ENCODE data around the gene RNF111. TPM values are rescaled to one million over a fixed set of nuclear protein-coding genes. Genes with fewer than 3 reads are reported as not detected.

Gene RNF111
- total and polyA plus RNA-seq, 2 of the 13 experiments (the other 11 are each of a cell fraction or from before 2014, with no cell fraction given): 12.1 to 23.1 TPM

DNA sequence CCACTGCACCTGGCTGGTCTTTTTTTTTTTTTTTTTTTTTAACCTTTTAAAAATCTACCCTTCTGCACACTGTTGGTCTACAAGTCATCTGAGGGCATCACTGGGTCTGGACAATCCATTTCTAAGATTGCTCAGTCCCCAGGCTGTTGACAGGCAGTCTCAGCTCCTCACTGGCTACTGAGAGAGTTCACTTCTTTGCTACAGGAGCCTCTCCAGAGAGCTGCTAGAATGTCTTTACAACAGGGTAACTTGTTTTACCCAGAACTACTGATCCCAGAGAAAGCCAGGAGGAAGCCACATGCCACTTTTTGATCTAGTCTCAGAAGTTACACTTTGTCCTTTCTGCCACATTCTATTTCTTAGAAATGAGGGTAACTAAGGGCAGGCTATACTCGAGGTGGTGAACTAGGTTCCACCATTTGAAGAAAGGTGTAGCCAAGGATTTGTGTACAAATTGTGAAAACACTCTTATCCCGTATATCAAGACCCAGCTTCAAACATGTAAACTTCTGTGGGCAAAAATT, 111.8 kb downstream of the RNF111 start:
- Histone ChIP-seq H3K27me3 (ENCODE audit: control insufficient read depth in 1 of 2, insufficient read depth in 2 of 2, low read length in 2 of 2) (no peaks in the 10 kb centered on the region), H3K9ac (ENCODE audit: insufficient read depth, low read depth, low read length) (no peak overlapping the region), H3K79me2 (ENCODE audit: insufficient read depth, low read length) (no peaks in the 10 kb centered on the region), H3K27ac (ENCODE audit: extremely low read length, insufficient read depth, low read length) (no peak overlapping the region), H4K20me1 (ENCODE audit: insufficient read depth, low read length) (no peaks in the 10 kb centered on the region), H3K36me3 (replicated peaks in 1 of 2; ENCODE audit: control insufficient read depth in 1 of 2, insufficient read depth in 2 of 2, low read length in 2 of 2) (peaks cover 6 to 19% of the 10 kb centered on the region in 2 experiments), H3K4me1 (ENCODE audit: insufficient read depth, low read length) (peaks cover 2% of the 10 kb centered on the region), H3K4me2 (ENCODE audit: low read depth, low read length) (no peak overlapping the region), H3K4me3 (replicated peaks in 1 of 3; ENCODE audit: insufficient read depth in 1 of 3, low read depth in 2 of 3, low read length in 3 of 3) (no peak overlapping the region), H2AFZ (ENCODE audit: low read length) (no peak overlapping the region), H3K9me3 (ENCODE audit: low read length) (no peaks in the 10 kb centered on the region)
- 64% methylated on average over 2 of the region's 2 CpGs for WGBS (ENCODE audit: low lambda C conversion rate)
- intact Hi-C loops (cut with micrococcal nuclease; ENCODE audit: unreplicated experiment): no loop called here
- in situ Hi-C loops (cut with HindIII; ENCODE audit: extremely low pct_ligation_motif_present, low pct_unique_long_range_greater_than_20kb): no loop called here
- ChIA-PET CTCF (ENCODE audit: low intra/inter-chr PET ratio, low total read pairs) (no interaction called here), POLR2A (no interaction called here)
- no TSS peak for BruUV-seq (replicated peaks)
- ATAC-seq: no peak
- FAIRE-seq: no peak
- DNase-seq (ENCODE audit: low spot score): no peak
- TF ChIP-seq ZNF10 (CRISPR knock-in tag; IDR thresholded peaks at IDR 0.05; ENCODE audit: borderline replicate concordance, low read depth) (no peak), TARDBP (CRISPR knock-in tag; IDR thresholded peaks at IDR 0.05) (no peak), ZNF280B (CRISPR knock-in tag; IDR thresholded peaks at IDR 0.05; ENCODE audit: borderline replicate concordance) (no peak), ZNF572 (CRISPR knock-in tag; IDR thresholded peaks at IDR 0.05) (no peak), IRX3 (CRISPR knock-in tag; IDR thresholded peaks at IDR 0.05; ENCODE audit: borderline replicate concordance, low read depth) (no peak), EZH2 (conservative IDR thresholded peaks at IDR 0.05; ENCODE audit: low read depth, low read length) (no peak), ZNF441 (CRISPR knock-in tag; IDR thresholded peaks at IDR 0.05; ENCODE audit: borderline replicate concordance) (no peak), ZNF180 (CRISPR knock-in tag; IDR thresholded peaks at IDR 0.05; ENCODE audit: borderline replicate concordance, low read depth) (no peak), ASH2L (IDR thresholded peaks at IDR 0.05; ENCODE audit: insufficient read length, low read depth, low read length) (no peak)
- TF ChIP-seq, protein P1, sequence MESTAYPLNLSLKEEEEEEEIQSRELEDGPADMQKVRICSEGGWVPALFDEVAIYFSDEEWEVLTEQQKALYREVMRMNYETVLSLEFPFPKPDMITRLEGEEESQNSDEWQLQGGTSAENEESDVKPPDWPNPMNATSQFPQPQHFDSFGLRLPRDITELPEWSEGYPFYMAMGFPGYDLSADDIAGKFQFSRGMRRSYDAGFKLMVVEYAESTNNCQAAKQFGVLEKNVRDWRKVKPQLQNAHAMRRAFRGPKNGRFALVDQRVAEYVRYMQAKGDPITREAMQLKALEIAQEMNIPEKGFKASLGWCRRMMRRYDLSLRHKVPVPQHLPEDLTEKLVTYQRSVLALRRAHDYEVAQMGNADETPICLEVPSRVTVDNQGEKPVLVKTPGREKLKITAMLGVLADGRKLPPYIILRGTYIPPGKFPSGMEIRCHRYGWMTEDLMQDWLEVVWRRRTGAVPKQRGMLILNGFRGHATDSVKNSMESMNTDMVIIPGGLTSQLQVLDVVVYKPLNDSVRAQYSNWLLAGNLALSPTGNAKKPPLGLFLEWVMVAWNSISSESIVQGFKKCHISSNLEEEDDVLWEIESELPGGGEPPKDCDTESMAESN (CRISPR knock-in tag; conservative IDR thresholded peaks at IDR 0.05): no peak
- TF ChIP-seq, protein P2, sequence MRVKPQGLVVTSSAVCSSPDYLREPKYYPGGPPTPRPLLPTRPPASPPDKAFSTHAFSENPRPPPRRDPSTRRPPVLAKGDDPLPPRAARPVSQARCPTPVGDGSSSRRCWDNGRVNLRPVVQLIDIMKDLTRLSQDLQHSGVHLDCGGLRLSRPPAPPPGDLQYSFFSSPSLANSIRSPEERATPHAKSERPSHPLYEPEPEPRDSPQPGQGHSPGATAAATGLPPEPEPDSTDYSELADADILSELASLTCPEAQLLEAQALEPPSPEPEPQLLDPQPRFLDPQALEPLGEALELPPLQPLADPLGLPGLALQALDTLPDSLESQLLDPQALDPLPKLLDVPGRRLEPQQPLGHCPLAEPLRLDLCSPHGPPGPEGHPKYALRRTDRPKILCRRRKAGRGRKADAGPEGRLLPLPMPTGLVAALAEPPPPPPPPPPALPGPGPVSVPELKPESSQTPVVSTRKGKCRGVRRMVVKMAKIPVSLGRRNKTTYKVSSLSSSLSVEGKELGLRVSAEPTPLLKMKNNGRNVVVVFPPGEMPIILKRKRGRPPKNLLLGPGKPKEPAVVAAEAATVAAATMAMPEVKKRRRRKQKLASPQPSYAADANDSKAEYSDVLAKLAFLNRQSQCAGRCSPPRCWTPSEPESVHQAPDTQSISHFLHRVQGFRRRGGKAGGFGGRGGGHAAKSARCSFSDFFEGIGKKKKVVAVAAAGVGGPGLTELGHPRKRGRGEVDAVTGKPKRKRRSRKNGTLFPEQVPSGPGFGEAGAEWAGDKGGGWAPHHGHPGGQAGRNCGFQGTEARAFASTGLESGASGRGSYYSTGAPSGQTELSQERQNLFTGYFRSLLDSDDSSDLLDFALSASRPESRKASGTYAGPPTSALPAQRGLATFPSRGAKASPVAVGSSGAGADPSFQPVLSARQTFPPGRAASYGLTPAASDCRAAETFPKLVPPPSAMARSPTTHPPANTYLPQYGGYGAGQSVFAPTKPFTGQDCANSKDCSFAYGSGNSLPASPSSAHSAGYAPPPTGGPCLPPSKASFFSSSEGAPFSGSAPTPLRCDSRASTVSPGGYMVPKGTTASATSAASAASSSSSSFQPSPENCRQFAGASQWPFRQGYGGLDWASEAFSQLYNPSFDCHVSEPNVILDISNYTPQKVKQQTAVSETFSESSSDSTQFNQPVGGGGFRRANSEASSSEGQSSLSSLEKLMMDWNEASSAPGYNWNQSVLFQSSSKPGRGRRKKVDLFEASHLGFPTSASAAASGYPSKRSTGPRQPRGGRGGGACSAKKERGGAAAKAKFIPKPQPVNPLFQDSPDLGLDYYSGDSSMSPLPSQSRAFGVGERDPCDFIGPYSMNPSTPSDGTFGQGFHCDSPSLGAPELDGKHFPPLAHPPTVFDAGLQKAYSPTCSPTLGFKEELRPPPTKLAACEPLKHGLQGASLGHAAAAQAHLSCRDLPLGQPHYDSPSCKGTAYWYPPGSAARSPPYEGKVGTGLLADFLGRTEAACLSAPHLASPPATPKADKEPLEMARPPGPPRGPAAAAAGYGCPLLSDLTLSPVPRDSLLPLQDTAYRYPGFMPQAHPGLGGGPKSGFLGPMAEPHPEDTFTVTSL (CRISPR knock-in tag; IDR thresholded peaks at IDR 0.05; ENCODE audit: borderline replicate concordance): no peak
- TF ChIP-seq, protein P3, sequence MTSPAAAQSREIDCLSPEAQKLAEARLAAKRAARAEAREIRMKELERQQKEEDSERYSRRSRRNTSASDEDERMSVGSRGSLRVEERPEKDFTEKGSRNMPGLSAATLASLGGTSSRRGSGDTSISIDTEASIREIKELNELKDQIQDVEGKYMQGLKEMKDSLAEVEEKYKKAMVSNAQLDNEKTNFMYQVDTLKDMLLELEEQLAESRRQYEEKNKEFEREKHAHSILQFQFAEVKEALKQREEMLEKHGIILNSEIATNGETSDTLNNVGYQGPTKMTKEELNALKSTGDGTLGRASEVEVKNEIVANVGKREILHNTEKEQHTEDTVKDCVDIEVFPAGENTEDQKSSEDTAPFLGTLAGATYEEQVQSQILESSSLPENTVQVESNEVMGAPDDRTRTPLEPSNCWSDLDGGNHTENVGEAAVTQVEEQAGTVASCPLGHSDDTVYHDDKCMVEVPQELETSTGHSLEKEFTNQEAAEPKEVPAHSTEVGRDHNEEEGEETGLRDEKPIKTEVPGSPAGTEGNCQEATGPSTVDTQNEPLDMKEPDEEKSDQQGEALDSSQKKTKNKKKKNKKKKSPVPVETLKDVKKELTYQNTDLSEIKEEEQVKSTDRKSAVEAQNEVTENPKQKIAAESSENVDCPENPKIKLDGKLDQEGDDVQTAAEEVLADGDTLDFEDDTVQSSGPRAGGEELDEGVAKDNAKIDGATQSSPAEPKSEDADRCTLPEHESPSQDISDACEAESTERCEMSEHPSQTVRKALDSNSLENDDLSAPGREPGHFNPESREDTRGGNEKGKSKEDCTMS (CRISPR knock-in tag; conservative IDR thresholded peaks at IDR 0.05): no peak
